Activated naive CD8-positive, alpha-beta T cell (primary cell): Measurements from ENCODE around the gene ZCCHC13.
"Not testable (repeated sequence)": the region's sequence is repeated elsewhere in the genome, so short reads cannot be mapped to it uniquely, and the experiment has no call there.

Experiments
- H3K27ac Mint-ChIP-seq: one replicate; pipeline ENCODE4 v1.8.0; 2021; ENCODE audit warnings: mixed read lengths
- H3K27me3 Mint-ChIP-seq: one replicate; pipeline ENCODE4 v1.8.0; 2021; ENCODE audit warnings: mixed read lengths
- H3K36me3 Mint-ChIP-seq: one replicate; pipeline ENCODE4 v1.8.0; 2021; ENCODE audit warnings: mixed read lengths
- H3K4me1 Mint-ChIP-seq: one replicate; pipeline ENCODE4 v1.8.0; 2021; ENCODE audit warnings: low read depth, mixed read lengths
- H3K4me3 Mint-ChIP-seq: one replicate; pipeline ENCODE4 v1.8.0; 2021; ENCODE audit warnings: mild to moderate bottlenecking, mixed read lengths
- H3K9me3 Mint-ChIP-seq: one replicate; pipeline ENCODE4 v1.8.0; 2021; ENCODE audit warnings: low read depth, mixed read lengths

ZCCHC13 gene

GRCh38 chrX:74292808-74293123 lies 11.2 kb upstream of the ZCCHC13 start:
- Mint-ChIP-seq H3K9me3 (no peaks in the 10 kb centered on the region), H3K4me3 (peak overlapping the region; percentile 99), H3K4me1 (peaks cover 25% of the 10 kb centered on the region)

GRCh38 chrX:74293343-74293946 lies 10.5 kb upstream of the ZCCHC13 start:
- no peaks in the 10 kb centered on the region for H3K9me3 Mint-ChIP-seq
- H3K27ac Mint-ChIP-seq, result peak overlapping the region; percentile 70
- peak overlapping the region; percentile 99 for H3K4me3 Mint-ChIP-seq
- no peaks in the 10 kb centered on the region for H3K36me3 Mint-ChIP-seq
- H3K27me3 Mint-ChIP-seq, result no peaks in the 10 kb centered on the region
- H3K4me1 Mint-ChIP-seq, result peaks cover 19% of the 10 kb centered on the region

More at GRCh38 chrX:74292808-74293123, 11.2 kb upstream of the ZCCHC13 start:
- no peaks in the 10 kb centered on the region for H3K27me3 Mint-ChIP-seq
- no peaks in the 10 kb centered on the region for H3K36me3 Mint-ChIP-seq
- peak overlapping the region; percentile 98 for H3K27ac Mint-ChIP-seq

GRCh38 chrX:74295101-74295500 lies 8.9 kb upstream of the ZCCHC13 start:
- Mint-ChIP-seq H3K27me3 (no peaks in the 10 kb centered on the region), H3K4me1 (peaks cover 9% of the 10 kb centered on the region), H3K36me3 (no peaks in the 10 kb centered on the region), H3K9me3 (no peaks in the 10 kb centered on the region), H3K27ac (no peak overlapping the region), H3K4me3 (no peak overlapping the region)

GRCh38 chrX:74297766-74298165 lies 6.2 kb upstream of the ZCCHC13 start:
- H3K4me3 Mint-ChIP-seq, result peak overlapping the region; percentile 14
- peaks cover 6% of the 10 kb centered on the region for H3K4me1 Mint-ChIP-seq
- no peaks in the 10 kb centered on the region for H3K27me3 Mint-ChIP-seq
- no peaks in the 10 kb centered on the region for H3K36me3 Mint-ChIP-seq
- H3K27ac Mint-ChIP-seq, result no peak overlapping the region
- no peaks in the 10 kb centered on the region for H3K9me3 Mint-ChIP-seq

GRCh38 chrX:74300869-74301268 lies 3.1 kb upstream of the ZCCHC13 start:
- Mint-ChIP-seq H3K27me3 (no peaks in the 10 kb centered on the region), H3K27ac (no peak overlapping the region), H3K4me1 (no peaks in the 10 kb centered on the region), H3K4me3 (no peak overlapping the region), H3K36me3 (no peaks in the 10 kb centered on the region), H3K9me3 (no peaks in the 10 kb centered on the region)

- Mint-ChIP-seq H3K36me3 (no peaks in the 10 kb centered on the region), H3K9me3 (no peaks in the 10 kb centered on the region), H3K27me3 (no peaks in the 10 kb centered on the region), H3K4me3 (no peak overlapping the region), H3K4me1 (no peaks in the 10 kb centered on the region), H3K27ac (no peak overlapping the region)
Measured at GRCh38 chrX:74318672-74319071, 14.7 kb downstream of the ZCCHC13 start.

- not testable (repeated sequence) for H3K27ac Mint-ChIP-seq, H3K4me3 Mint-ChIP-seq, H3K9me3 Mint-ChIP-seq, H3K4me1 Mint-ChIP-seq, H3K36me3 Mint-ChIP-seq, H3K27me3 Mint-ChIP-seq
Measured at GRCh38 chrX:74319321-74319720, 15.3 kb downstream of the ZCCHC13 start.

- Mint-ChIP-seq H3K4me3 (no peak overlapping the region), H3K27ac (no peak overlapping the region), H3K27me3 (no peaks in the 10 kb centered on the region), H3K9me3 (no peaks in the 10 kb centered on the region), H3K4me1 (no peaks in the 10 kb centered on the region), H3K36me3 (no peaks in the 10 kb centered on the region)
Measured at GRCh38 chrX:74321191-74321590, 17.2 kb downstream of the ZCCHC13 start.

GRCh38 chrX:74324131-74324530 lies 20.2 kb downstream of the ZCCHC13 start:
- Mint-ChIP-seq H3K27me3 (no peaks in the 10 kb centered on the region), H3K4me1 (no peaks in the 10 kb centered on the region), H3K36me3 (no peaks in the 10 kb centered on the region), H3K4me3 (no peak overlapping the region), H3K27ac (no peak overlapping the region), H3K9me3 (no peaks in the 10 kb centered on the region)

- Mint-ChIP-seq H3K9me3 (no peaks in the 10 kb centered on the region), H3K36me3 (no peaks in the 10 kb centered on the region), H3K4me1 (no peaks in the 10 kb centered on the region), H3K4me3 (no peak overlapping the region), H3K27me3 (no peaks in the 10 kb centered on the region), H3K27ac (no peak overlapping the region)
Measured at GRCh38 chrX:74325130-74326059, 21.4 kb downstream of the ZCCHC13 start.

GRCh38 chrX:74338852-74339251 lies 34.9 kb downstream of the ZCCHC13 start:
- H3K27ac Mint-ChIP-seq, result no peak overlapping the region
- H3K27me3 Mint-ChIP-seq, result peaks cover 3% of the 10 kb centered on the region
- peaks cover under 1% of the 10 kb centered on the region for H3K4me1 Mint-ChIP-seq
- no peaks in the 10 kb centered on the region for H3K36me3 Mint-ChIP-seq
- no peak overlapping the region for H3K4me3 Mint-ChIP-seq
- H3K9me3 Mint-ChIP-seq, result no peaks in the 10 kb centered on the region

- no peak overlapping the region for H3K4me3 Mint-ChIP-seq
- peaks cover 2% of the 10 kb centered on the region for H3K4me1 Mint-ChIP-seq
- no peaks in the 10 kb centered on the region for H3K36me3 Mint-ChIP-seq
- peaks cover 3% of the 10 kb centered on the region for H3K27me3 Mint-ChIP-seq
- no peak overlapping the region for H3K27ac Mint-ChIP-seq
- no peaks in the 10 kb centered on the region for H3K9me3 Mint-ChIP-seq
Measured at GRCh38 chrX:74340051-74340450, 36.1 kb downstream of the ZCCHC13 start.

GRCh38 chrX:74342211-74342610 lies 38.2 kb downstream of the ZCCHC13 start:
- H3K9me3 Mint-ChIP-seq, H3K4me3 Mint-ChIP-seq, H3K36me3 Mint-ChIP-seq, H3K27ac Mint-ChIP-seq, H3K4me1 Mint-ChIP-seq, H3K27me3 Mint-ChIP-seq: not testable (repeated sequence)

GRCh38 chrX:74343343-74344279 lies 39.6 kb downstream of the ZCCHC13 start:
- Mint-ChIP-seq H3K27me3 (peaks cover 3% of the 10 kb centered on the region), H3K36me3 (no peaks in the 10 kb centered on the region), H3K4me3 (no peak overlapping the region), H3K27ac (no peak overlapping the region), H3K4me1 (peaks cover 2% of the 10 kb centered on the region), H3K9me3 (no peaks in the 10 kb centered on the region)

- Mint-ChIP-seq H3K36me3 (no peaks in the 10 kb centered on the region), H3K4me3 (no peak overlapping the region), H3K4me1 (peaks cover 2% of the 10 kb centered on the region), H3K9me3 (no peaks in the 10 kb centered on the region), H3K27me3 (peaks cover 3% of the 10 kb centered on the region), H3K27ac (no peak overlapping the region)
Measured at GRCh38 chrX:74344280-74344622, 40.3 kb downstream of the ZCCHC13 start.
